Motor neuron (in vitro differentiated cells): ENCODE results near the gene SLC39A13. TPM values are rescaled to one million over a fixed set of nuclear protein-coding genes. Genes with fewer than 3 reads are reported as not detected.

Source experiments
- ATAC-seq, 8 experiments: fragments of 200-7000 bp; cut with Tn5 transposase; replicated peaks in 6 of 8; 2 replicates each; pipeline ENCODE4 v1.8.0; 2021; ENCODE audit warnings: mild to moderate bottlenecking in 8 of 8, moderate library complexity in 8 of 8
- H3K27ac ChIP-seq, 2 donors: fragments of 250-450 bp; sonication (Bioruptor Pico); 2 replicates each; pipeline ENCODE4 v1.9.0; 2021; ENCODE audit warnings: antibody characterized with exemption in 2 of 2, mild to moderate bottlenecking in 2 of 2, moderate library complexity in 1 of 2
- H3K4me1 ChIP-seq, 2 donors: fragments of 250-450 bp; sonication (Bioruptor Pico); replicated peaks in 1 of 2; 2 replicates each; pipeline ENCODE4 v1.6.1; 2021; ENCODE audit warnings: antibody characterized with exemption in 2 of 2, mild to moderate bottlenecking in 2 of 2, moderate library complexity in 1 of 2
- H3K4me3 ChIP-seq, 5 donors: fragments of 250-450 bp; sonication (Bioruptor Pico); 2 replicates each; pipeline ENCODE4 v1.9.0; 2021; ENCODE audit warnings: antibody characterized with exemption in 5 of 5, mild to moderate bottlenecking in 5 of 5, moderate library complexity in 4 of 5
- WGBS, 10 experiments: fragments of 450-650 bp; shearing (Covaris generic); methylation state at CpG; one replicate each; pipeline ENCODE4 v1.0.0; 2022; 5-methylcytosine and 5-hydroxymethylcytosine counted together
- in situ Hi-C, 9 experiments: fragments of 400-800 bp; cut with MboI; loops; one replicate each; pipeline ENCODE4 v1.15.0; 2021; ENCODE audit warnings: low sequenced_read_pairs in 9 of 9, low pct_unique_long_range_greater_than_20kb in 2 of 9; ENCODE audit not compliant: unreplicated experiment in 9 of 9
- total RNA-seq, 8 experiments: library from RNA; unstranded; fragments of 300-600 nt; gene quantifications; 2 replicates each; pipeline versions ENCODE4 v1.2.3 to v1.2.4, GENCODE V29; 2022

Gene SLC39A13
- total RNA-seq, 8 experiments from 2014 or later = 13.8 to 31.6 (median 20.9) TPM

- Histone ChIP-seq H3K4me3 (no peak overlapping the region), H3K4me1 (no peaks in the 10 kb centered on the region), H3K27ac (no peak overlapping the region)
- WGBS, 10 experiments = 0 to 100% (median 49%) methylated on average over 1 to 4 of the region's 5 CpGs; no CpG with 5 or more reads in 2 of the 10 experiments
- no peak for ATAC-seq
- in situ Hi-C loops = no loop called here
Observed at GRCh38 chr11:47430524-47430923, 22.1 kb downstream of the SLC39A13 start.

DNA sequence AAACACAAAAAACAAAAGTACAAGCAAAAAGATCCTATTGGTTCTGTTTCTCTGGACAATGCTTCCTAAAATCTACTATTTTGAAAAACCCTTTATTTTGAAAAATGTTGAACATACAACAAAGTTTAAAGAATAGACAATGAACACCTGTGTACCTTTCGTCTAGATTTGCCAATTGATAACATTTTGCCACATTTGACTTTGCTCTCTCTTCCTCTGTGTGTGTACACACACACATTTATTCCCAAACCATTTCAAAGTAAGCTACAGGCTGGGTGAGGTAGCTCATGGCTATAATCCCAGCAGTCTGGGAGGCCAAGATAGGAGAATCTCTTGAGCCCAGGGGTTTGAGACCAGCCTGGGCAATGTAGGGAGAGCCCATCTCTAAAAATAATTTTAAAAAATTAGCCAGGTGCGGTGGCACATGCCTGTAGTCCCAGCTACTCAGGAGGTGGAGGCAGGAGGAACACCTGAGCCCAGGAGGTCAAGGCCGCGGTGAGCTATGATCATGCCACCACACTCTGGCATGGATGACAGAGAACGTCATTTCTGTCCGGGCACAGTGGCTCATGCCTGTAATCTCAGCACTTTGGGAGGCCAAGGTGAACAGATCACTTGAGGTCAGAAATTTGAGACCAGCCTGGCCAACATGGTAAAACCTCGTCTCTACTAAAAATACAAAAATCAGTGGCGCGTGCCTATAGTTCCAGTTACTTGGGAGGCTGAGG, 23.1 kb downstream of the SLC39A13 start:
- no peak overlapping the region for H3K4me3 ChIP-seq
- no peak for ATAC-seq
- H3K27ac ChIP-seq = no peak overlapping the region
- WGBS, 10 experiments = 50 to 100% (median 80%) methylated on average over 1 to 6 of the region's 9 CpGs
- in situ Hi-C loops = no loop called here
- H3K4me1 ChIP-seq = no peaks in the 10 kb centered on the region

- Histone ChIP-seq H3K4me3 (no peak overlapping the region), H3K4me1 (no peaks in the 10 kb centered on the region), H3K27ac (no peak overlapping the region)
- in situ Hi-C loops = no loop called here
- 39 to 89% (median 73%) methylated on average over 1 to 3 of the region's 3 CpGs; no CpG with 5 or more reads in 1 of the 10 experiments for WGBS, 10 experiments
- no peak for ATAC-seq
Observed at GRCh38 chr11:47433157-47433556, 24.8 kb downstream of the SLC39A13 start.

DNA sequence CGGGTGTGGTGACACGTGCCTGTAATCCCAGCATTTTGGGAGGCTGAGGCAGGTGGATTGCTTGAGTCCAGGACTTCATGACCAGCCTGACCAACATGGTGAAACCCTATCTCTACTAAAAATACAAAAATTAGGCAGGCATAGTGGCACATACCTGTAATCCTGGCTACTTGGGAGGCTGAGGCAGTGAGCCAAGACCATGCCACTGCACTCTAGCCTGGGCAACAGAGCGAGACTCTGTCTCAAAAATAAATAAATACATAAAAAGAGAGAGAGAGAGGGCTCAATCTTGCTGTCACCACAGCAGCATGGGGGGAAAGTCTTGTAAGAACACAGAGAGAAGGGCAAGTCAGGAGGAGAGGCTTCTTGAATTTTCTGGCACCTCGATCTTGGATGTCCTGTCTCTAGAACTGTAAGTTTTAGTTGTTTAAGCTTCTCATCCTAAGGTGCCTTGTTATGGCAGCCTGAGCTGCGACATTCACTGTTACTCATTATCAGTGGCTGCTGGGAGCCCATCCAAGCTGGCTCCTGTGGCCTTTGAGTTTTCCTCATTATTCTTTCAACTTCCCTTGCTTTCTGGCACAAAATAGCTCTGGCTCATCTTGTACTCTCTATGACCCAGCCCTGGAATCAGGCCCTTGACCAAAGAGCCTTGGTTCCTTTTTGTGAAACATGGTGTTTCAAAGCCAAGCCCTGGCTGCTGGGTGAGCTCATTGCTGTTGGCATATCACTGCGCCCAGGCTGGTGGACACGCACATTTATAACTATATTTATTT, 25.8 kb downstream of the SLC39A13 start:
- Histone ChIP-seq H3K4me1 (no peaks in the 10 kb centered on the region), H3K27ac (no peak overlapping the region), H3K4me3 (no peak overlapping the region)
- WGBS, 10 experiments = 18 to 93% (median 70%) methylated on average over 2 to 6 of the region's 7 CpGs; no CpG with 5 or more reads in 1 of the 10 experiments
- in situ Hi-C loops = no loop called here
- peak in 1 of 8 experiments; percentile 52 for ATAC-seq

- in situ Hi-C loops = no loop called here
- Histone ChIP-seq H3K4me1 (no peaks in the 10 kb centered on the region), H3K4me3 (no peak overlapping the region), H3K27ac (no peak overlapping the region)
- no peak for ATAC-seq
- 88 to 100% (median 100%) methylated on average over 1 to 2 of the region's 3 CpGs; no CpG with 5 or more reads in 5 of the 10 experiments for WGBS, 10 experiments
Observed at GRCh38 chr11:47435687-47436086, 27.3 kb downstream of the SLC39A13 start.

- Histone ChIP-seq H3K4me1 (no peaks in the 10 kb centered on the region), H3K27ac (no peak overlapping the region), H3K4me3 (no peak overlapping the region)
- in situ Hi-C loops = no loop called here
- ATAC-seq = no peak
- 83 to 100% (median 85%) methylated on average over 1 of the region's 3 CpGs; no CpG with 5 or more reads in 6 of the 10 experiments for WGBS, 10 experiments
Observed at GRCh38 chr11:47436726-47437125, 28.3 kb downstream of the SLC39A13 start.

GRCh38 chr11:47437218-47437745, 28.9 kb downstream of the SLC39A13 start:
- no peak for ATAC-seq
- 50 to 93% (median 73%) methylated on average over 2 to 6 of the region's 11 CpGs; no CpG with 5 or more reads in 4 of the 10 experiments for WGBS, 10 experiments
- in situ Hi-C loops = no loop called here
- Histone ChIP-seq H3K4me3 (no peak overlapping the region), H3K27ac (no peak overlapping the region), H3K4me1 (no peaks in the 10 kb centered on the region)

- H3K4me3 ChIP-seq = no peak overlapping the region
- H3K27ac ChIP-seq = no peak overlapping the region
- peak in 2 of 8 experiments; percentile 19 to 33 for ATAC-seq
- in situ Hi-C loops = no loop called here
- 0 to 100% (median 53%) methylated on average over 1 to 11 of the region's 16 CpGs; no CpG with 5 or more reads in 4 of the 10 experiments for WGBS, 10 experiments
- H3K4me1 ChIP-seq = no peaks in the 10 kb centered on the region
Observed at GRCh38 chr11:47437746-47438418, 29.5 kb downstream of the SLC39A13 start.

- Histone ChIP-seq H3K27ac (no peak overlapping the region), H3K4me3 (no peak overlapping the region), H3K4me1 (no peaks in the 10 kb centered on the region)
- ATAC-seq = no peak
- in situ Hi-C loops = no loop called here
- 79 to 100% (median 93%) methylated on average over 1 to 5 of the region's 18 CpGs; no CpG with 5 or more reads in 5 of the 10 experiments for WGBS, 10 experiments
Observed at GRCh38 chr11:47438721-47439120, 30.3 kb downstream of the SLC39A13 start.

DNA sequence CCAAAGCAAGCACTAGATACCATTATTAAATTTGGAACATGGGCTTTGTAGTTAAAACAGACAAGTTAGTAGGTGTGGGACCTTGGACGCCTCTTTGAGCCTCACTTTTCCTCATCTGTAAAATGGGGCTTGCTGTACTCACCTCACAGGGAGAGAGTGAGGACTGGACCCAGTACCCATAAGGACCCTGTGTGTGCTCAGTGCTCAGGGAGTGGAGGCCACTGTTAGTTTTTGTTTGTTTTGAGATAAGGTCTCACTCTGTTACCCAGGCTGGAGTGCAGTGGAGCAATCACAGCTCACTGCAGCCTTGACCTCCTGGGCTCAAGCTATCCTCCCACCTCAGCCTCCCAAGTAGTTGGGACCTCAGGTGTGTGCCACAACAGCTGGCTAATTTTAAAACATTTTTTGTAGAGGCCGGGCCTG, 31.7 kb downstream of the SLC39A13 start:
- in situ Hi-C loops = no loop called here
- 33 to 100% (median 80%) methylated on average over 1 to 2 of the region's 2 CpGs; no CpG with 5 or more reads in 5 of the 10 experiments for WGBS, 10 experiments
- Histone ChIP-seq H3K4me1 (no peaks in the 10 kb centered on the region), H3K4me3 (no peak overlapping the region), H3K27ac (no peak overlapping the region)
- no peak for ATAC-seq

DNA sequence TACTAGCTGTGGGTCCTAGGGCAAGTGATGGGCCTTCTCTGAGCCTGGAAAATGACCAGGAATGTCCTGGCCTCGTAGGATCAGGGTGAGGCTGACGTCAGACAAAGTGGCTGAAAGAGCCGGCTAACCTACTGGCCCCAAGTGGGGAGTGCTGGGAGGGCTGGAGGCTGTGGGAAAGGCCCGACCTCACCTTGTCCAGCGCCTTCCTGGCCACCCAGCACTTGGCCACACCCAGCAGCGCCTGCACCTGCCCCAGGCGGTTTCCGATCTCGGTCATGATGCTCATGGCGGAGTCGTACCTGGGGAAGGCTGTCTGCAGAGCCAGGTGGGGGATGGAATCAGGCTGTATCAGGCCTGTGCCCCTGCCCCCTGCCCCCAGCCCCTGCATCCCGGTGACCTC, 33.0 kb downstream of the SLC39A13 start:
- H3K4me1 ChIP-seq = no peaks in the 10 kb centered on the region
- H3K27ac ChIP-seq = no peak overlapping the region
- in situ Hi-C loops = no loop called here
- WGBS, 10 experiments = 76 to 100% methylated on average over 1 to 3 of the region's 12 CpGs; no CpG with 5 or more reads in 8 of the 10 experiments
- no peak overlapping the region for H3K4me3 ChIP-seq
- no peak for ATAC-seq

DNA sequence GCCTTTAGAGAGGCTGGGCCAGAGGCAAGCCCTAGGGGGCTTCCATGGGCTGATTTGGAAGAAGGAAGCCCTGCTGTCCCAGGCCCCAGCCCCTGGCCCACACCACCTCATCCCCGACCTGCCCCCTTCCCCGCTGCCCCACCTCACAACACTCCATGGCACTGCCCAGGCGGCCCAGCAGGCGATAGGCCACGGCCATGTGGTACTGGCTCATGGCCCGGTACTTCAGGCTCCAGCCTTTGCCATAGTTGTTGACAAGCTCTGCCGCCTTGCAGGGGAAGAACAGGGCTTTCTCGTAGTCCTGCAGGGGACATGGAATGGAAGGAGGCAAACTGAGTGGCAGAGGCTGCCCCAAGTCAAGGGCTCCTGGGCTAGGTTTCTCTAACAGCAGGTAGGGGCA, 34.1 kb downstream of the SLC39A13 start:
- no peak overlapping the region for H3K4me3 ChIP-seq
- no peak overlapping the region for H3K27ac ChIP-seq
- no peaks in the 10 kb centered on the region for H3K4me1 ChIP-seq
- in situ Hi-C loops = no loop called here
- 81 to 100% methylated on average over 1 to 5 of the region's 8 CpGs; no CpG with 5 or more reads in 8 of the 10 experiments for WGBS, 10 experiments
- ATAC-seq = no peak
